Erythroblast (primary cell): Measurements from ENCODE around the gene SEMA3A.

Experiments
- GATA1 ChIP-seq: IDR thresholded peaks from 2 replicates; pipeline ENCODE4 v1.6.1; 2011; ENCODE audit warnings: low read depth, mild to moderate bottlenecking, control low read depth, low read length, moderate library complexity
- POLR2A ChIP-seq: IDR thresholded peaks from 2 replicates; pipeline ENCODE4 v1.6.1; 2011; ENCODE audit warnings: mild to moderate bottlenecking, low read length

GRCh38 chr7:84187087-84187805 lies 7.3 kb downstream of the SEMA3A start:
- TF ChIP-seq POLR2A (no peak), GATA1 (no peak)
